ENCODE results near the gene NPW. TPM values are rescaled to one million over a fixed set of nuclear protein-coding genes. Genes with fewer than 3 reads are reported as not detected.

The NPW gene
- polyA plus RNA-seq, 1 donor: 3.8 TPM

GRCh38 chr16:2035431-2036199, 16.0 kb downstream of the NPW start:
- DNase-seq: no peak

- DNase-seq: no peak
Observed at GRCh38 chr16:2036200-2036966, 16.8 kb downstream of the NPW start.

GRCh38 chr16:2037115-2037514, 17.5 kb downstream of the NPW start:
- no peak for DNase-seq

- DNase-seq: no peak
Observed at GRCh38 chr16:2037647-2038381, 18.2 kb downstream of the NPW start.

- no peak for DNase-seq
Observed at GRCh38 chr16:2038382-2039231, 19.0 kb downstream of the NPW start.

GRCh38 chr16:2039274-2040031, 19.9 kb downstream of the NPW start:
- DNase-seq: no peak

GRCh38 chr16:2040041-2040786, 20.6 kb downstream of the NPW start:
- DNase-seq: no peak

GRCh38 chr16:2040787-2041522, 21.4 kb downstream of the NPW start:
- DNase-seq: no peak

GRCh38 chr16:2042171-2042985, 22.8 kb downstream of the NPW start:
- no peak for DNase-seq

GRCh38 chr16:2042986-2043666, 23.5 kb downstream of the NPW start:
- DNase-seq: no peak

- DNase-seq: no peak
Observed at GRCh38 chr16:2043667-2044451, 24.3 kb downstream of the NPW start.

- DNase-seq: no peak
Observed at GRCh38 chr16:2044541-2044940, 25.0 kb downstream of the NPW start.

- DNase-seq: no peak
Observed at GRCh38 chr16:2045965-2046892, 26.6 kb downstream of the NPW start.

- no peak for DNase-seq
Observed at GRCh38 chr16:2046893-2047329, 27.3 kb downstream of the NPW start.

GRCh38 chr16:2047330-2048115, 27.9 kb downstream of the NPW start, which contains the start of the genes NTHL1 and TSC2:
NTHL1 (minus strand) TSS chr16:2047834; CDS start chr16:2047823, 11 bp downstream.
TSC2 (plus strand) TSS chr16:2047985; CDS start chr16:2048616, 631 bp downstream.
- DNase-seq: peak; percentile 95
